Liver (tissue), 9 donors: Measurements from ENCODE around the gene SH3RF3. TPM values are rescaled to one million over a fixed set of nuclear protein-coding genes. Genes with fewer than 3 reads are reported as not detected.

Experiments used
- DNase-seq: peaks from one replicate; pipeline ENCODE4 v3.0.0-alpha.2; 2017; ENCODE audit warnings: low spot score
- H3K27ac ChIP-seq, 2 donors: one replicate each; pipeline ENCODE4 v1.7.0; 2013; ENCODE audit warnings: inconsistent platforms in 2 of 2, low read length in 2 of 2, control low read depth in 1 of 2, low read depth in 1 of 2, mild to moderate bottlenecking in 1 of 2
- H3K27me3 ChIP-seq, 4 donors: one replicate each; pipeline versions ENCODE4 v1.6.1 to v1.7.0; 2013; ENCODE audit warnings: low read length in 3 of 4, inconsistent platforms in 1 of 4, mild to moderate bottlenecking in 1 of 4, moderate library complexity in 1 of 4; ENCODE audit not compliant: control insufficient read depth in 4 of 4, insufficient read depth in 4 of 4
- H3K36me3 ChIP-seq, 4 donors: one replicate each; pipeline versions ENCODE4 v1.6.1 to v1.7.0; 2013; ENCODE audit warnings: low read length in 3 of 4, mild to moderate bottlenecking in 3 of 4, low read depth in 1 of 4, moderate library complexity in 1 of 4; ENCODE audit not compliant: control insufficient read depth in 4 of 4, insufficient read depth in 3 of 4
- H3K4me1 ChIP-seq, 4 donors: one replicate each; pipeline versions ENCODE4 v1.6.1 to v1.7.0; 2013; ENCODE audit warnings: low read length in 3 of 4, mild to moderate bottlenecking in 3 of 4, moderate library complexity in 1 of 4; ENCODE audit not compliant: control insufficient read depth in 4 of 4, insufficient read depth in 4 of 4
- H3K4me3 ChIP-seq, 3 donors: one replicate each; pipeline versions ENCODE4 v1.6.1 to v1.7.0; 2013; ENCODE audit warnings: low read length in 3 of 3, control low read depth in 1 of 3, low read depth in 1 of 3, mild to moderate bottlenecking in 1 of 3
- H3K9ac ChIP-seq, 2 donors: one replicate each; pipeline ENCODE4 v1.7.0; 2013; ENCODE audit warnings: low read length in 2 of 2, mild to moderate bottlenecking in 2 of 2, moderate library complexity in 2 of 2, control low read depth in 1 of 2, low read depth in 1 of 2
- H3K9me3 ChIP-seq, 4 donors: one replicate each; pipeline versions ENCODE4 v1.6.1 to v1.7.0; 2013; ENCODE audit warnings: low read length in 3 of 4; ENCODE audit not compliant: control insufficient read depth in 4 of 4
- ATF3 ChIP-seq: IDR thresholded peaks from 2 replicates; pipeline ENCODE4 v1.6.1; 2016; ENCODE audit warnings: antibody characterized with exemption
- CTCF ChIP-seq: fragments of 150-350 bp; IDR thresholded peaks from 2 replicates; pipeline ENCODE4 v1.5.1; 2017; ENCODE audit warnings: improper control_type of control experiment, low read depth, low read length; ENCODE audit not compliant: missing input control
- FOXA1 ChIP-seq: IDR thresholded peaks from 2 replicates; pipeline ENCODE4 v1.6.1; 2016; ENCODE audit warnings: antibody characterized with exemption
- GABPA ChIP-seq, 2 donors: IDR thresholded peaks in 1 of 2; conservative IDR thresholded peaks in 1 of 2; 2 replicates each; pipeline ENCODE4 v1.6.1; 2016; ENCODE audit warnings: antibody characterized with exemption in 2 of 2, mild to moderate bottlenecking in 1 of 2, moderate library complexity in 1 of 2
- HNF4A ChIP-seq, 2 donors: conservative IDR thresholded peaks; 2 replicates each; pipeline ENCODE4 v1.6.1; 2016; ENCODE audit warnings: antibody characterized with exemption in 2 of 2, mild to moderate bottlenecking in 2 of 2
- HNF4G ChIP-seq: IDR thresholded peaks from 2 replicates; pipeline ENCODE4 v1.6.1; 2016; ENCODE audit warnings: antibody characterized with exemption
- JUND ChIP-seq, 2 donors: IDR thresholded peaks; 2 replicates each; pipeline ENCODE4 v1.6.1; 2016; ENCODE audit warnings: antibody characterized with exemption in 2 of 2
- MAX ChIP-seq: IDR thresholded peaks from 2 replicates; pipeline ENCODE4 v1.6.1; 2016; ENCODE audit warnings: antibody characterized with exemption
- NR2F2 ChIP-seq: IDR thresholded peaks from 2 replicates; pipeline ENCODE4 v1.6.1; 2016; ENCODE audit warnings: antibody characterized with exemption
- RAD21 ChIP-seq, 2 donors: IDR thresholded peaks; 2 replicates each; pipeline ENCODE4 v1.6.1; 2016; ENCODE audit warnings: antibody characterized with exemption in 2 of 2, mild to moderate bottlenecking in 2 of 2
- RXRA ChIP-seq, 2 donors: IDR thresholded peaks; 2 replicates each; pipeline ENCODE4 v1.6.1; 2017 to 2018; ENCODE audit warnings: antibody characterized with exemption in 2 of 2, mild to moderate bottlenecking in 1 of 2
- SP1 ChIP-seq: IDR thresholded peaks from 2 replicates; pipeline ENCODE4 v1.6.1; 2018; ENCODE audit warnings: antibody characterized with exemption, mild to moderate bottlenecking
- TAF1 ChIP-seq: conservative IDR thresholded peaks from 2 replicates; pipeline ENCODE4 v1.6.1; 2016; ENCODE audit warnings: antibody characterized with exemption, mild to moderate bottlenecking
- YY1 ChIP-seq: IDR thresholded peaks from 2 replicates; pipeline ENCODE4 v1.6.1; 2016; ENCODE audit warnings: antibody characterized with exemption, mild to moderate bottlenecking
- ZBTB33 ChIP-seq: IDR thresholded peaks from 2 replicates; pipeline ENCODE4 v1.6.1; 2016; ENCODE audit warnings: antibody characterized with exemption
- WGBS: extraction: QIAGEN DNeasy Blood & Tissue Kit; methylation state at CpG from one replicate; pipeline ENCODE4 v1.1.7; 2013; 5-methylcytosine and 5-hydroxymethylcytosine counted together
- polyA plus RNA-seq, 2 donors: library from polyadenylated mRNA; stranded (reverse) in 1 of 2; unstranded in 1 of 2; fragments of 200-250 nt in 1 of 2; fragments of >200 nt in 1 of 2; fragmentation: Nextera tagmentation in 1 of 2; extraction: Ambion mirVana in 1 of 2; gene quantifications; one replicate each; pipeline versions ENCODE4 v1.2.1 to v1.2.3, GENCODE V29; 2013 to 2015
- total RNA-seq, 2 donors: library from RNA; depleted of rRNA; stranded (reverse); fragments of >200 nt; gene quantifications; one replicate each; pipeline ENCODE4 v1.2.3, GENCODE V29; 2014
- donor health status: healthy.
- donor health status: healthy.
- donor health status: healthy.
- donor health status: healthy.
- donor health status: healthy.

The SH3RF3 gene
- total and polyA plus RNA-seq, 4 donors, result 0.11 to 1.0 (median 0.54) TPM

GRCh38 chr2:109183871-109184270, 54.9 kb downstream of the SH3RF3 start:
- H3K4me3 ChIP-seq, result no peak overlapping the region
- 96% methylated on average over 4 of the region's 4 CpGs for WGBS
- H3K9me3 ChIP-seq, result peaks cover 0 to 3% (median 0%) of the 10 kb centered on the region in 4 donors
- H3K27ac ChIP-seq, result no peak overlapping the region
- H3K9ac ChIP-seq, result no peak overlapping the region
- no peaks in the 10 kb centered on the region for H3K27me3 ChIP-seq
- no peak for DNase-seq
- TF ChIP-seq JUND (IDR thresholded peaks at IDR 0.05) (no peak), NR2F2 (no peak), GABPA (IDR thresholded peaks at IDR 0.05 in 1 of 2, conservative IDR thresholded peaks at IDR 0.05 in 1 of 2) (no peak), ATF3 (no peak), HNF4A (conservative IDR thresholded peaks at IDR 0.05) (no peak), SP1 (no peak), MAX (no peak), CTCF (no peak), RXRA (IDR thresholded peaks at IDR 0.05) (no peak)
- no peaks in the 10 kb centered on the region for H3K36me3 ChIP-seq
- peaks cover 0 to 2% (median 0%) of the 10 kb centered on the region in 4 donors for H3K4me1 ChIP-seq

- no peak overlapping the region for H3K9ac ChIP-seq
Measured at GRCh38 chr2:109184368-109184767, 55.4 kb downstream of the SH3RF3 start.

GRCh38 chr2:109185338-109185737, 56.3 kb downstream of the SH3RF3 start:
- Histone ChIP-seq H3K27ac (no peak overlapping the region), H3K4me3 (no peak overlapping the region), H3K4me1 (peaks cover 0 to 2% (median 0%) of the 10 kb centered on the region in 4 donors), H3K9ac (no peak overlapping the region), H3K36me3 (no peaks in the 10 kb centered on the region), H3K9me3 (peaks cover 0 to 3% (median 0%) of the 10 kb centered on the region in 4 donors), H3K27me3 (no peaks in the 10 kb centered on the region)
- DNase-seq, result no peak
- WGBS, result 43% methylated on average over 4 of the region's 4 CpGs
- TF ChIP-seq TAF1, result no peak
- no peak for TF ChIP-seq ZBTB33
- TF ChIP-seq CTCF, result no peak
- no peak for TF ChIP-seq RAD21 (IDR thresholded peaks at IDR 0.05)
- TF ChIP-seq RXRA (IDR thresholded peaks at IDR 0.05), result no peak
- TF ChIP-seq SP1, result no peak
- TF ChIP-seq YY1, result no peak
- TF ChIP-seq HNF4G, result no peak
- TF ChIP-seq ATF3, result no peak
- TF ChIP-seq GABPA (IDR thresholded peaks at IDR 0.05 in 1 of 2, conservative IDR thresholded peaks at IDR 0.05 in 1 of 2), result no peak
- no peak for TF ChIP-seq HNF4A (conservative IDR thresholded peaks at IDR 0.05)
- TF ChIP-seq FOXA1, result no peak
- no peak for TF ChIP-seq NR2F2
- TF ChIP-seq MAX, result no peak
- no peak for TF ChIP-seq JUND (IDR thresholded peaks at IDR 0.05)

More at GRCh38 chr2:109184368-109184767, 55.4 kb downstream of the SH3RF3 start:
- DNase-seq, result no peak
- WGBS, result 95% methylated on average over 3 of the region's 3 CpGs
- Histone ChIP-seq H3K36me3 (no peaks in the 10 kb centered on the region), H3K9me3 (peaks cover 0 to 3% (median 0%) of the 10 kb centered on the region in 4 donors), H3K27ac (no peak overlapping the region), H3K4me1 (peaks cover 0 to 2% (median 0%) of the 10 kb centered on the region in 4 donors), H3K4me3 (no peak overlapping the region), H3K27me3 (no peaks in the 10 kb centered on the region)
- TF ChIP-seq MAX (no peak), JUND (IDR thresholded peaks at IDR 0.05) (no peak)
